Fibroblast of villous mesenchyme (primary cell): ENCODE data around the gene NSD1. TPM values are rescaled to one million over a fixed set of nuclear protein-coding genes. Genes with fewer than 3 reads are reported as not detected.

Source experiments
- DNase-seq: peaks from one replicate; pipeline ENCODE4 v3.0.0-alpha.2; 2010; ENCODE audit warnings: low read depth
- H3K4me3 ChIP-seq: 2 replicates; pipeline ENCODE4 v1.5.1; 2011; ENCODE audit warnings: low read depth, mild to moderate bottlenecking, low read length
- total RNA-seq: library from RNA; depleted of rRNA; stranded (reverse); fragments of >200 nt; gene quantifications from 2 replicates; pipeline ENCODE4 v1.2.3, GENCODE V29; 2012
- TF ChIP-seq, protein P1 (sequence below): IDR thresholded peaks from 2 replicates; pipeline ENCODE4 v1.5.1; 2012; ENCODE audit warnings: low read depth, mild to moderate bottlenecking, low read length; ENCODE audit not compliant: insufficient read depth

Gene NSD1
- total RNA-seq, 1 donor, result 70.0 TPM

GRCh38 chr5:177222269-177222668, 88.7 kb downstream of the NSD1 start:
- no peak overlapping the region for H3K4me3 ChIP-seq
- TF ChIP-seq, protein P1, sequence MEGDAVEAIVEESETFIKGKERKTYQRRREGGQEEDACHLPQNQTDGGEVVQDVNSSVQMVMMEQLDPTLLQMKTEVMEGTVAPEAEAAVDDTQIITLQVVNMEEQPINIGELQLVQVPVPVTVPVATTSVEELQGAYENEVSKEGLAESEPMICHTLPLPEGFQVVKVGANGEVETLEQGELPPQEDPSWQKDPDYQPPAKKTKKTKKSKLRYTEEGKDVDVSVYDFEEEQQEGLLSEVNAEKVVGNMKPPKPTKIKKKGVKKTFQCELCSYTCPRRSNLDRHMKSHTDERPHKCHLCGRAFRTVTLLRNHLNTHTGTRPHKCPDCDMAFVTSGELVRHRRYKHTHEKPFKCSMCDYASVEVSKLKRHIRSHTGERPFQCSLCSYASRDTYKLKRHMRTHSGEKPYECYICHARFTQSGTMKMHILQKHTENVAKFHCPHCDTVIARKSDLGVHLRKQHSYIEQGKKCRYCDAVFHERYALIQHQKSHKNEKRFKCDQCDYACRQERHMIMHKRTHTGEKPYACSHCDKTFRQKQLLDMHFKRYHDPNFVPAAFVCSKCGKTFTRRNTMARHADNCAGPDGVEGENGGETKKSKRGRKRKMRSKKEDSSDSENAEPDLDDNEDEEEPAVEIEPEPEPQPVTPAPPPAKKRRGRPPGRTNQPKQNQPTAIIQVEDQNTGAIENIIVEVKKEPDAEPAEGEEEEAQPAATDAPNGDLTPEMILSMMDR, result no peak
- no peak for DNase-seq

GRCh38 chr5:177225798-177226197, 92.2 kb downstream of the NSD1 start:
- TF ChIP-seq, protein P1, result no peak

DNA sequence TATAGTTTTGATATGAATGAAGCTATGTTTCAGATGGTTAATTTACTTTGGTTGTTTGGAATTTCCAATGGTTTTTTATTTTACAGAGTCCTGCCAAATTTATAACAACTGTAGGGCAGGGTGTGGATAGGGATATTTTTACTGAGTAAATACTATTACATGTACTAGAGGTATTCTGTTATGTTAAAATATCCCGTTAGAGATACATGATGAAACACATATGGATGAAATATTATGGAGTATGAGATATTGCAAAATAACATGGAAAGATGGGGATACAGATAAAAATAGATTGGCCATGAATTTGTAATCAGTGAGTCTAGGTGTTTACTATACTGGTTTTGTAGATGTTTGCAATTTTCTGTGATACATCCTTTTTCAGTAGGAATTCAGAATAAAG, 93.3 kb downstream of the NSD1 start:
- H3K4me3 ChIP-seq, result no peak overlapping the region
- DNase-seq, result no peak
- TF ChIP-seq, protein P1, result no peak

More at GRCh38 chr5:177225798-177226197, 92.2 kb downstream of the NSD1 start:
- no peak for DNase-seq
- no peak overlapping the region for H3K4me3 ChIP-seq

- TF ChIP-seq, protein P1, result no peak
- no peak for DNase-seq
- H3K4me3 ChIP-seq, result no peak overlapping the region
Measured at GRCh38 chr5:177228751-177229150, 95.2 kb downstream of the NSD1 start.

DNA sequence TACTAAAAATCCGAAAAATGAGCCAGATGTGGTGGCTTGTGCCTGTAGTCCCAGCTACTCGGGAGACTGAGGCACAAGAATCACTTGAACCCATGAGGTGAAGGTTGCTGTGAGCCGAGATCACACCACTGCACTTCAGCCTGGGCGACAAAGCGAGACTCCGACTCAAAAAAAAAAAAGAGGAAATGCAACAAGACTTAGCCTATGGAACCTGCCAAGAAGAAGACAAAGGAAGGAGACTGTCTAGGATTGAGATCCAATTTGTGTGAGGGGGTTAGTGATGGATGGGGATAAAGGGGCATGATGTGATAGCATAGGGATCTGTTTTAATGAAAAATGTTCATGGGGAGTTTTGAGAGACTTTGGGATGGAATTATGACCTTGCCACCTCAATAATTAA, 97.1 kb downstream of the NSD1 start:
- DNase-seq, result no peak
- no peak overlapping the region for H3K4me3 ChIP-seq
- TF ChIP-seq, protein P1, result no peak

DNA sequence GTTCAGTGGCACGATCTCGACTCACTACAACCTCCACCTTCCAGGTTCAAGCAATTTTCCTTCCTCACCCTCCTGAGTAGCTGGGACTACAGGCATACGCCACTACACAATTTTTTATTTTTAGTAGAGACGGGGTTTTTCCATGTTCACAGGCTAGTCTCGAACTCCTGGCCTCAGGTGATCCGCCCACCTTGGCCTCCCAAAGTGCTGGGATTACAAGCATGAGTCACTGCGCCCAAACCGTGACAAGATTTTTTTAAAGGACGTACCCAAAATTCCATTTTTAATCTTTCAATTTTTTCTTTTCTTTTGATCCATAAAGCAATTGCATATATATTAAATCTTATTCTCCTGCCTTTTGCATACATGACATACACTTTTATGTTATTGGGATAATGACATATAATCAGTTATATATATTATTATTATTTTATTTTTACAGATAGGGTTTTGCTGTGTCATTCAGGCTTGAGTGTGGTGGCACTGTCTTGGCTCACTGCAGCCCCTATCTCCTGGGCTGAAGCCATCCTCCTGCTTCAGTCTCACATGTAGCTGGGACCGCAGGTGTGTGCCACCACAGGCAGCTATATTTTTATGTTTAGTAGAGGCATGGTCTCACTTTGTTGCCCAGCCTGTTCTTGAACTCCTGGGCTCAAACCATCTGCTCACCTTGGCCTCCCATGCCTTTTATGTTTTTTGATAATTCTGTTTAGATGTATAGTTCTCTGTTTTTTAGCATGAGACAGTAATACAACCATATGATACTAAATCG, 98.1 kb downstream of the NSD1 start:
- no peak overlapping the region for H3K4me3 ChIP-seq
- no peak for DNase-seq
- TF ChIP-seq, protein P1, result no peak

DNA sequence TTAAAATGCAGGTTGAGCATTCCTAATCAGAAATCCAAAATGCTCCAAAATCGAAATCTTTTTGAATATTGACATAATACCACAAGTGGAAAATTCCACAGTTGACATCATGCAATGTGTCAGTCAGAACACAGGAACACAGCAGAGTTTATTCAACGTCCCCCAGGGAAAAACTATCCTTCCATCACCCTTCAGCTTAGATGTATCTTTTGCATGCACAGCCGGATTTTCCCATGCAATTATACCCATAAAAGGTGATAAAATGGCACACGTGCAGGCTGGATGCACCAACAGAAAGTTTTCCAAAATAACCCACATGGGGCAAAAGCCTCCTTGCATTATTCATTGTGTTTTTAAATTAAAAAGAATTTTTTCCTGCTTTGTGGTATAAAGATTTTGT, 98.8 kb downstream of the NSD1 start:
- DNase-seq, result no peak
- H3K4me3 ChIP-seq, result no peak overlapping the region
- TF ChIP-seq, protein P1, result no peak
